H9 (cell line): ENCODE measurements around the gene HEATR9. TPM values are rescaled to one million over a fixed set of nuclear protein-coding genes. Genes with fewer than 3 reads are reported as not detected.

Source experiments
- DNase-seq: peaks from one replicate; pipeline ENCODE4 v3.0.0-alpha.2; 2017
- H2AFZ ChIP-seq: one replicate; pipeline ENCODE4 v1.6.1; 2013; ENCODE audit warnings: mild to moderate bottlenecking, low read length, control low read depth, moderate library complexity
- H2AK5ac ChIP-seq: 2 replicates; pipeline ENCODE4 v1.6.1; 2013; ENCODE audit warnings: low read length, control low read depth, mixed read lengths; ENCODE audit not compliant: insufficient read length
- H2BK120ac ChIP-seq: one replicate; pipeline ENCODE4 v1.6.1; 2013; ENCODE audit warnings: low read depth, mild to moderate bottlenecking, low read length, control low read depth, inconsistent platforms; ENCODE audit not compliant: poor library complexity, severe bottlenecking
- H2BK12ac ChIP-seq: 2 replicates; pipeline ENCODE4 v1.6.1; 2013; ENCODE audit warnings: low read length, control low read depth, mixed read lengths, low read depth; ENCODE audit not compliant: insufficient read length
- H2BK15ac ChIP-seq: 2 replicates; pipeline ENCODE4 v1.6.1; 2013; ENCODE audit warnings: low read depth, low read length, control low read depth
- H2BK20ac ChIP-seq: one replicate; pipeline ENCODE4 v1.6.1; 2013; ENCODE audit warnings: low read depth, mild to moderate bottlenecking, low read length, control low read depth, inconsistent platforms; ENCODE audit not compliant: poor library complexity, severe bottlenecking
- H2BK5ac ChIP-seq: 2 replicates; pipeline ENCODE4 v1.6.1; 2013; ENCODE audit warnings: low read length, control low read depth, mixed read lengths; ENCODE audit not compliant: insufficient read length
- H3K14ac ChIP-seq: 2 replicates; pipeline ENCODE4 v1.6.1; 2013; ENCODE audit warnings: low read length, control low read depth; ENCODE audit not compliant: insufficient read depth
- H3K18ac ChIP-seq: 2 replicates; pipeline ENCODE4 v1.6.1; 2013; ENCODE audit warnings: low read depth, mild to moderate bottlenecking, mixed read lengths, low read length, control low read depth; ENCODE audit not compliant: insufficient read length
- H3K23ac ChIP-seq: 2 replicates; pipeline ENCODE4 v1.6.1; 2013; ENCODE audit warnings: low read length, control low read depth, mixed read lengths, low read depth; ENCODE audit not compliant: insufficient read length
- H3K23me2 ChIP-seq: 2 replicates; pipeline ENCODE4 v1.6.1; 2013; ENCODE audit warnings: low read depth, mild to moderate bottlenecking, mixed read lengths, low read length, control low read depth; ENCODE audit not compliant: insufficient read length, poor library complexity, severe bottlenecking
- H3K27ac ChIP-seq: 2 replicates; pipeline ENCODE4 v1.5.1; 2013; ENCODE audit warnings: low read length, control low read depth, mixed read lengths, low read depth; ENCODE audit not compliant: insufficient read length
- H3K27me3 ChIP-seq: 2 replicates; pipeline ENCODE4 v1.6.1; 2013; ENCODE audit warnings: low read length, control low read depth, inconsistent platforms; ENCODE audit not compliant: insufficient read depth
- H3K4ac ChIP-seq: 2 replicates; pipeline ENCODE4 v1.6.1; 2013; ENCODE audit warnings: low read depth, mild to moderate bottlenecking, control low read depth, inconsistent platforms, low read length, moderate library complexity
- H3K4me1 ChIP-seq: 2 replicates; pipeline ENCODE4 v1.6.1; 2013; ENCODE audit warnings: low read length, control low read depth, inconsistent platforms; ENCODE audit not compliant: insufficient read depth
- H3K4me2 ChIP-seq: 2 replicates; pipeline ENCODE4 v1.6.1; 2013; ENCODE audit warnings: low read length, control low read depth, mixed read lengths; ENCODE audit not compliant: insufficient read length, insufficient read depth
- H3K56ac ChIP-seq: 2 replicates; pipeline ENCODE4 v1.6.1; 2013; ENCODE audit warnings: low read depth, mild to moderate bottlenecking, mixed read lengths, low read length, control low read depth; ENCODE audit not compliant: insufficient read length
- H3K79me1 ChIP-seq: 2 replicates; pipeline ENCODE4 v1.6.1; 2013; ENCODE audit warnings: low read depth, mild to moderate bottlenecking, moderate library complexity, low read length, control low read depth, inconsistent platforms; ENCODE audit not compliant: insufficient read depth, poor library complexity, severe bottlenecking
- H3K79me2 ChIP-seq: 2 replicates; pipeline ENCODE4 v1.6.1; 2013; ENCODE audit warnings: low read length, control low read depth, inconsistent platforms; ENCODE audit not compliant: insufficient read depth
- H3K9ac ChIP-seq: 2 replicates; pipeline ENCODE4 v1.6.1; 2013; ENCODE audit warnings: low read length, control low read depth, mixed read lengths; ENCODE audit not compliant: insufficient read length; ENCODE audit errors: extremely low read depth
- H3K9me3 ChIP-seq: one replicate; pipeline ENCODE4 v1.6.1; 2013; ENCODE audit warnings: low read depth, low read length, inconsistent platforms; ENCODE audit not compliant: control insufficient read depth
- H3T11ph ChIP-seq: one replicate; pipeline ENCODE4 v1.6.1; 2013; ENCODE audit warnings: mild to moderate bottlenecking, low read length, control low read depth, inconsistent platforms
- H4K20me1 ChIP-seq: one replicate; pipeline ENCODE4 v1.6.1; 2013; ENCODE audit not compliant: control insufficient read depth, insufficient read length, insufficient read depth
- H4K5ac ChIP-seq: 2 replicates; pipeline ENCODE4 v1.6.1; 2013; ENCODE audit warnings: low read depth, mild to moderate bottlenecking, mixed read lengths, low read length, control low read depth; ENCODE audit not compliant: insufficient read length
- H4K8ac ChIP-seq: replicated peaks from 2 replicates; pipeline ENCODE4 v1.6.1; 2013; ENCODE audit warnings: low read length, control low read depth, mixed read lengths, low read depth; ENCODE audit not compliant: insufficient read length
- H4K91ac ChIP-seq: 2 replicates; pipeline ENCODE4 v1.6.1; 2013; ENCODE audit warnings: low read depth, mild to moderate bottlenecking, moderate library complexity, mixed read lengths, low read length, control low read depth; ENCODE audit not compliant: insufficient read length
- H3K27ac Mint-ChIP-seq, 3 experiments: 2 replicates in 2 of 3; 3 replicates in 1 of 3; pipeline ENCODE4 v1.8.0; 2020 to 2021; ENCODE audit warnings: mixed read lengths in 3 of 3, mild to moderate bottlenecking in 1 of 3, moderate library complexity in 1 of 3
- H3K27me3 Mint-ChIP-seq: 2 replicates; pipeline ENCODE4 v1.8.0; 2021; ENCODE audit warnings: low read depth, mild to moderate bottlenecking, moderate library complexity, mixed read lengths
- H3K36me3 Mint-ChIP-seq, 3 experiments: 2 replicates in 2 of 3; 3 replicates in 1 of 3; pipeline ENCODE4 v1.8.0; 2020 to 2021; ENCODE audit warnings: low read depth in 3 of 3, mixed read lengths in 3 of 3; ENCODE audit not compliant: insufficient read depth in 1 of 3
- H3K4me1 Mint-ChIP-seq, 2 experiments: 2 replicates each; pipeline ENCODE4 v1.8.0; 2020; ENCODE audit warnings: mixed read lengths in 2 of 2
- H3K4me3 Mint-ChIP-seq, 2 experiments: 2 replicates in 1 of 2; 3 replicates in 1 of 2; pipeline ENCODE4 v1.8.0; 2020 to 2021; ENCODE audit warnings: mild to moderate bottlenecking in 2 of 2, mixed read lengths in 2 of 2, moderate library complexity in 1 of 2
- H3K9me3 Mint-ChIP-seq, 2 experiments: 2 replicates in 1 of 2; 3 replicates in 1 of 2; pipeline ENCODE4 v1.8.0; 2020; ENCODE audit warnings: mild to moderate bottlenecking in 2 of 2, mixed read lengths in 2 of 2, moderate library complexity in 1 of 2
- WGBS: extraction: QIAGEN DNeasy Blood & Tissue Kit; methylation state at CpG from one replicate; pipeline ENCODE4 v1.1.7; 2013; ENCODE audit warnings: missing lambda C conversion rate, low lambda C conversion rate, mixed read lengths; ENCODE audit not compliant: insufficient read length; ENCODE audit errors: extremely low coverage; 5-methylcytosine and 5-hydroxymethylcytosine counted together
- total RNA-seq: library from RNA; stranded (reverse); gene quantifications from 2 replicates; pipeline ENCODE4 v1.2.1, GENCODE V29; 2021
- TF ChIP-seq, protein P1 (sequence below): fragments of 200-600 bp; sonication (generic); conservative IDR thresholded peaks from 3 replicates; pipeline ENCODE4 v1.8.0; 2021; ENCODE audit warnings: antibody characterized with exemption, mild to moderate bottlenecking

The HEATR9 gene
- total RNA-seq, 1 experiment from 2014 or later: not detected

DNA sequence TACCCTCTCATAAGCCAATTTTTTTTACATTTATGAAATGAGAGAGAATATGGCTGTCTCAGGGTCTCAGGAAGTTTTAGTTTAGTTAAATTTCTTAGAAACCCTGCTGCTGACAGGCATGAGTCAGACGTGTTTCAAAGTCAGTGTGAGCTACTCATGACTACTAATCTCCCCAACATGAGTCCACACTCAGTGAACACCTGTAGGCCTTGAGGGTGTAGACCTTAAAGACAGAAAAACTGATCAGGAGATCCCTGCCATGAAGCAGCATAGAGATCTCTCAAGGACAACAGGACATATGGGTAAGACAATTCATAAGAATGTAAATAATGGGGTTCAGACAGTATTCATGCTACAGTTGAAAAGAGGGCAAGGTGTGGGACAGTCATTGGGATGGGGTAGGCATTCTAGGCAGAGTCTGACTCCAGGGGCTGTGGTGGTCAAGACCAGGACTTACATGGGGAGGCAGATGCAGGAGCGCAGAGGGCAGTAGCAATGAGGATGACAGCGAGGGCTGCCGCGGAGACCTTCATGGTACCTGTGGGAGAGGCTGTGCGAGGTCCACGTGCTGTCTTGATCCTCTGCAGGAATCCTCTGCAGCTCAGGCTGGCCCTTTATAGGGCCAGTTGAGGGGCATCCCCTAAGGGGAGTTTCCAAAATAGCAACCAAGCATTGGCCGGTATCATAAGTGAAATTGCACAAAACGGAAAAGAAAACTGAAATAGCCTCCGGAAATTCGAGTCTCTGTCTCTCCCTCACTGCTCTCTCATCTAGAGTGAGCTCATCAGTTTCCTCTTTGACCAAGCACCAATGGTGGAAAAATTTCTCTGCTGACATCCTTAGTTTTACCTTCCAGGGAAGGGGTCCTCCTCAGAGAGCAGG, 11.3 kb upstream of the HEATR9 start, which contains the start of gene CCL5:
Gene CCL5, minus strand, starts transcription at position 588 of the 882 bp plus-strand sequence.
- Histone ChIP-seq H3K9ac (no peak within 1 kb of the TSS), H3K23me2 (no peaks in the 10 kb centered on the region), H2BK20ac (no peak within 1 kb of the TSS), H2AFZ (no peak within 1 kb of the TSS), H3K79me2 (no peaks in the 10 kb centered on the region), H3K9me3 (no peaks in the 10 kb centered on the region), H3K56ac (no peak within 1 kb of the TSS), H2AK5ac (no peak within 1 kb of the TSS), H3K27me3 (no peaks in the 10 kb centered on the region), H2BK5ac (no peak within 1 kb of the TSS), H2BK12ac (no peak within 1 kb of the TSS), H4K8ac (no peak within 1 kb of the TSS), H3K18ac (no peak within 1 kb of the TSS), H2BK120ac (no peak within 1 kb of the TSS), H3K4me1 (peaks cover 3% of the 10 kb centered on the region; the same call in 1 of the 2 replicates), H3K4me2 (no peak within 1 kb of the TSS), H3K27ac (no peak within 1 kb of the TSS), H3K79me1 (no peaks in the 10 kb centered on the region), H3K4ac (no peak within 1 kb of the TSS), H2BK15ac (no peak within 1 kb of the TSS), H3K14ac (no peak within 1 kb of the TSS), H3T11ph (no peak within 1 kb of the TSS), H4K20me1 (no peaks in the 10 kb centered on the region), H4K91ac (no peak within 1 kb of the TSS), H4K5ac (no peak within 1 kb of the TSS), H3K23ac (no peak within 1 kb of the TSS)
- Mint-ChIP-seq H3K36me3 (no peaks in the 10 kb centered on the region), H3K9me3 (no peaks in the 10 kb centered on the region; a peak in 1 of 5 replicates), H3K27ac (no peak within 1 kb of the TSS; a peak in 1 of 7 replicates), H3K4me3 (no peak within 1 kb of the TSS), H3K4me1 (peaks cover 4 to 5% of the 10 kb centered on the region in 2 experiments), H3K27me3 (peaks cover 1% of the 10 kb centered on the region; the same call in 1 of the 2 replicates)
- DNase-seq: no peak
- WGBS: no CpG with 5 or more reads among the region's 11 CpGs
- TF ChIP-seq, protein P1, sequence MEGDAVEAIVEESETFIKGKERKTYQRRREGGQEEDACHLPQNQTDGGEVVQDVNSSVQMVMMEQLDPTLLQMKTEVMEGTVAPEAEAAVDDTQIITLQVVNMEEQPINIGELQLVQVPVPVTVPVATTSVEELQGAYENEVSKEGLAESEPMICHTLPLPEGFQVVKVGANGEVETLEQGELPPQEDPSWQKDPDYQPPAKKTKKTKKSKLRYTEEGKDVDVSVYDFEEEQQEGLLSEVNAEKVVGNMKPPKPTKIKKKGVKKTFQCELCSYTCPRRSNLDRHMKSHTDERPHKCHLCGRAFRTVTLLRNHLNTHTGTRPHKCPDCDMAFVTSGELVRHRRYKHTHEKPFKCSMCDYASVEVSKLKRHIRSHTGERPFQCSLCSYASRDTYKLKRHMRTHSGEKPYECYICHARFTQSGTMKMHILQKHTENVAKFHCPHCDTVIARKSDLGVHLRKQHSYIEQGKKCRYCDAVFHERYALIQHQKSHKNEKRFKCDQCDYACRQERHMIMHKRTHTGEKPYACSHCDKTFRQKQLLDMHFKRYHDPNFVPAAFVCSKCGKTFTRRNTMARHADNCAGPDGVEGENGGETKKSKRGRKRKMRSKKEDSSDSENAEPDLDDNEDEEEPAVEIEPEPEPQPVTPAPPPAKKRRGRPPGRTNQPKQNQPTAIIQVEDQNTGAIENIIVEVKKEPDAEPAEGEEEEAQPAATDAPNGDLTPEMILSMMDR: no peak
